Cardiac fibroblast (primary cell): ENCODE results near the gene ACOT13.
"Not testable (repeated sequence)": the region's sequence is repeated elsewhere in the genome, so short reads cannot be mapped to it uniquely, and the experiment has no call there.

Experiments
- DNase-seq, 2 donors: peaks; one replicate each; pipeline versions ENCODE4 v3.0.0 to v3.0.0-alpha.2; 2010; ENCODE audit warnings: low read depth in 2 of 2
- H3K4me3 ChIP-seq, 2 donors: replicated peaks in 1 of 2; 1 replicate in 1 of 2; 2 replicates in 1 of 2; pipeline ENCODE4 v1.5.1; 2011; ENCODE audit warnings: low read depth in 2 of 2, low read length in 2 of 2, mild to moderate bottlenecking in 2 of 2, moderate library complexity in 1 of 2
- CTCF ChIP-seq: IDR thresholded peaks from one replicate; pipeline ENCODE4 v1.5.1; 2011; ENCODE audit warnings: low read depth, mild to moderate bottlenecking, low read length, inconsistent platforms

Gene ACOT13

GRCh38 chr6:24753545-24753944, 86.7 kb downstream of the ACOT13 start:
- DNase-seq, result no peak
- TF ChIP-seq CTCF, result no peak
- no peak overlapping the region for H3K4me3 ChIP-seq

GRCh38 chr6:24754378-24754777, 87.5 kb downstream of the ACOT13 start:
- H3K4me3 ChIP-seq, DNase-seq: not testable (repeated sequence)
